Stimulated activated CD4-positive, alpha-beta T cell treated with anti-CD3 and anti-CD28 coated beads, Interleukin-2, amount 100 ng/mL, for 24 hours (primary cell): ENCODE data around the gene PIP5K1B.

Source experiments
- DNase-seq, 2 donors: peaks; one replicate each; pipeline ENCODE4 v3.0.0-alpha.2; 2020

Gene PIP5K1B

GRCh38 chr9:68708513-68708912 lies 3.5 kb downstream of the PIP5K1B start:
- no peak for DNase-seq

- no peak for DNase-seq
Observed at GRCh38 chr9:68709291-68710110, 4.5 kb downstream of the PIP5K1B start.

- no peak for DNase-seq
Observed at GRCh38 chr9:68710111-68710471, 5.1 kb downstream of the PIP5K1B start.

GRCh38 chr9:68711281-68711680 lies 6.2 kb downstream of the PIP5K1B start:
- DNase-seq = no peak

- DNase-seq = no peak
Observed at GRCh38 chr9:68711932-68712331, 6.9 kb downstream of the PIP5K1B start.

- DNase-seq = no peak
Observed at GRCh38 chr9:68714416-68715180, 9.6 kb downstream of the PIP5K1B start.

GRCh38 chr9:68715181-68715456 lies 10.1 kb downstream of the PIP5K1B start:
- DNase-seq = no peak

GRCh38 chr9:68717552-68718443 lies 12.8 kb downstream of the PIP5K1B start:
- DNase-seq = no peak

GRCh38 chr9:68719847-68720246 lies 14.8 kb downstream of the PIP5K1B start:
- no peak for DNase-seq

- no peak for DNase-seq
Observed at GRCh38 chr9:68720656-68721313, 15.7 kb downstream of the PIP5K1B start.

- DNase-seq = no peak
Observed at GRCh38 chr9:68721666-68722330, 16.8 kb downstream of the PIP5K1B start.

- no peak for DNase-seq
Observed at GRCh38 chr9:68725070-68725469, 20.0 kb downstream of the PIP5K1B start.

- no peak for DNase-seq
Observed at GRCh38 chr9:68726489-68726888, 21.4 kb downstream of the PIP5K1B start.

GRCh38 chr9:68727636-68728035 lies 22.6 kb downstream of the PIP5K1B start:
- DNase-seq = no peak

- no peak for DNase-seq
Observed at GRCh38 chr9:68728731-68729130, 23.7 kb downstream of the PIP5K1B start.

- DNase-seq = no peak
Observed at GRCh38 chr9:68730570-68731235, 25.7 kb downstream of the PIP5K1B start.

GRCh38 chr9:68731857-68732256 lies 26.8 kb downstream of the PIP5K1B start:
- DNase-seq = no peak

- no peak for DNase-seq
Observed at GRCh38 chr9:68732405-68733020, 27.5 kb downstream of the PIP5K1B start.

- DNase-seq = no peak
Observed at GRCh38 chr9:68733021-68733405, 28.0 kb downstream of the PIP5K1B start.

- DNase-seq = no peak
Observed at GRCh38 chr9:68738358-68738757, 33.3 kb downstream of the PIP5K1B start.

GRCh38 chr9:68739621-68740174 lies 34.7 kb downstream of the PIP5K1B start:
- no peak for DNase-seq
